OCI-LY1 (cell line): ENCODE results near the gene CLECL1.

Experiments used
- H2AFZ ChIP-seq: fragments of 200-600 bp; sonication (generic), shearing (Covaris generic); 2 replicates; pipeline ENCODE4 v1.6.0; 2014; ENCODE audit warnings: antibody characterized with exemption, mild to moderate bottlenecking, low read length
- H3F3A ChIP-seq: fragments of 200-600 bp; sonication (generic), shearing (Covaris generic); 2 replicates; pipeline ENCODE4 v1.6.0; 2014; ENCODE audit warnings: mild to moderate bottlenecking, antibody characterized with exemption, low read length, moderate library complexity; ENCODE audit not compliant: insufficient read depth
- H3K27ac ChIP-seq: fragments of 200-600 bp; sonication (generic); 2 replicates; pipeline ENCODE4 v1.5.1; 2014; ENCODE audit warnings: low read length, mixed run types, mild to moderate bottlenecking, low read depth; ENCODE audit not compliant: poor library complexity, severe bottlenecking
- H3K27me3 ChIP-seq: fragments of 200-600 bp; sonication (generic); 2 replicates; pipeline ENCODE4 v1.6.0; 2014; ENCODE audit warnings: antibody characterized with exemption, mild to moderate bottlenecking, low read length, moderate library complexity; ENCODE audit not compliant: insufficient read depth
- H3K36me3 ChIP-seq: fragments of 200-600 bp; sonication (generic); 2 replicates; pipeline ENCODE4 v1.6.1; 2014; ENCODE audit warnings: mild to moderate bottlenecking, antibody characterized with exemption, low read length, moderate library complexity, mixed read lengths; ENCODE audit not compliant: insufficient read depth
- H3K4me1 ChIP-seq: fragments of 200-600 bp; sonication (generic); 2 replicates; pipeline ENCODE4 v1.5.1; 2014; ENCODE audit warnings: mild to moderate bottlenecking, low read length, moderate library complexity; ENCODE audit not compliant: insufficient read depth, severe bottlenecking
- H3K4me2 ChIP-seq: fragments of 200-600 bp; sonication (generic), shearing (Covaris generic); 2 replicates; pipeline ENCODE4 v1.6.1; 2014; ENCODE audit warnings: low read length
- H3K4me3 ChIP-seq: fragments of 200-600 bp; sonication (generic); 2 replicates; pipeline ENCODE4 v1.5.1; 2014; ENCODE audit warnings: low read length, low read depth, mild to moderate bottlenecking, mixed read lengths; ENCODE audit not compliant: poor library complexity, severe bottlenecking
- H3K79me2 ChIP-seq: fragments of 200-600 bp; shearing (Covaris generic); 2 replicates; pipeline ENCODE4 v1.6.1; 2016; ENCODE audit warnings: mixed run types, low read length, mixed read lengths; ENCODE audit not compliant: insufficient read depth
- H3K9ac ChIP-seq: fragments of 200-600 bp; sonication (generic), shearing (Covaris generic); 2 replicates; pipeline ENCODE4 v1.6.1; 2014; ENCODE audit warnings: mild to moderate bottlenecking, low read length, mixed read lengths
- H3K9me2 ChIP-seq: fragments of 200-600 bp; sonication (generic), shearing (Covaris generic); 2 replicates; pipeline ENCODE4 v1.6.1; 2014; ENCODE audit warnings: low read depth, mild to moderate bottlenecking, low read length, mixed read lengths
- H3K9me3 ChIP-seq: fragments of 200-600 bp; shearing (Covaris generic); 2 replicates; pipeline ENCODE4 v1.6.1; 2014; ENCODE audit warnings: low read length, mixed read lengths
- H4K20me1 ChIP-seq: fragments of 200-600 bp; sonication (generic), shearing (Covaris generic); 2 replicates; pipeline ENCODE4 v1.6.0; 2016; ENCODE audit warnings: mild to moderate bottlenecking, low read length; ENCODE audit not compliant: insufficient read depth
- EZH2 ChIP-seq: fragments of 200-600 bp; sonication (generic), shearing (Covaris generic); IDR thresholded peaks from 2 replicates; pipeline ENCODE4 v1.8.0; 2017; ENCODE audit warnings: borderline replicate concordance, mixed run types, mild to moderate bottlenecking, antibody characterized with exemption, low read length, moderate library complexity, mixed read lengths
- TF ChIP-seq, protein P1 (sequence below): fragments of 200-600 bp; sonication (generic), shearing (Covaris generic); IDR thresholded peaks from 2 replicates; pipeline ENCODE4 v1.5.1; 2017; ENCODE audit warnings: mild to moderate bottlenecking, antibody characterized with exemption, low read length, moderate library complexity, mixed read lengths

CLECL1 gene

DNA sequence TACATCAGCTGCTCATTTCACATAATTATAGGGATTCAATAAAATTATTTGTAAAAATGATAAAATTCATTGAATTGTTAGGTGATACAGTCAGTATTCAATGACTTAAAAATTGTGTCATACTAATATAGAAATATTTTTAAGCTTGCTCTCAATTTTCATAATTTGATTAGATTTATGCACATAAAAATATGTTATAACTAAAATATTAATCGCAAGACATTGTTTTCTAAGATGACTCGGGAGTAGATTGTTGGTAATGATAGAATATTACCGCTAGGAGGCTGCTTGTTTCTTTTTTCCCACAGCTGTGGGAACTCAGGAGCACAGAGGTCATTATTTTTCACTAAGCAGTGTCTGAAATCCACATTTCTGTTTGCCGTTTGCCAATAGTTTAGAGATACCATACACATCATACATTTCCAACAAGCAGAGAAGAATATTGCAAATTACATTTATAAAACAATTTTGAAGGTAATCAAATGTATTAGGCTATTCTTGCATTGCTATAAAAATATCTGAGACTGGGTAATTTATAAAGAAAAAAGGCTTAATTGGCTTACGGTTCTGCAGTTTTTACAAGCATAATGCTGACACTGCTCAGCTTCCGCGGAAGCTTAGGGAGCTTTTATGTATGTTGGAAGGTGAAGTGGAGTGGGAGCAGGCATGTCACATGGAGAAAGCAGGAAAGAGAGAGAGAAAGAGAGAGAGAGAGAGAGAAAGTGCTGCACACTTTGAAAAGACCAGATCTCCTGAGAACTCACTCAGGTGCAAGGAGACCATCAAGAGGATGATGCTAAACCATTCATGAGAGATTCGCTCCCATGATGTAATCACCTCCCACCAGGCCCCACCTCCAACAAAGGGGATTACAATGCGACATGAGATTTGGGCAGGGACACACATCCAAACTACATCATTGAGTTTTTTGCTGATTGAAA, 18.6 kb upstream of the CLECL1 start:
- H3K79me2 ChIP-seq = no peaks in the 10 kb centered on the region
- no peak overlapping the region for H3K4me2 ChIP-seq
- no peak overlapping the region for H2AFZ ChIP-seq

DNA sequence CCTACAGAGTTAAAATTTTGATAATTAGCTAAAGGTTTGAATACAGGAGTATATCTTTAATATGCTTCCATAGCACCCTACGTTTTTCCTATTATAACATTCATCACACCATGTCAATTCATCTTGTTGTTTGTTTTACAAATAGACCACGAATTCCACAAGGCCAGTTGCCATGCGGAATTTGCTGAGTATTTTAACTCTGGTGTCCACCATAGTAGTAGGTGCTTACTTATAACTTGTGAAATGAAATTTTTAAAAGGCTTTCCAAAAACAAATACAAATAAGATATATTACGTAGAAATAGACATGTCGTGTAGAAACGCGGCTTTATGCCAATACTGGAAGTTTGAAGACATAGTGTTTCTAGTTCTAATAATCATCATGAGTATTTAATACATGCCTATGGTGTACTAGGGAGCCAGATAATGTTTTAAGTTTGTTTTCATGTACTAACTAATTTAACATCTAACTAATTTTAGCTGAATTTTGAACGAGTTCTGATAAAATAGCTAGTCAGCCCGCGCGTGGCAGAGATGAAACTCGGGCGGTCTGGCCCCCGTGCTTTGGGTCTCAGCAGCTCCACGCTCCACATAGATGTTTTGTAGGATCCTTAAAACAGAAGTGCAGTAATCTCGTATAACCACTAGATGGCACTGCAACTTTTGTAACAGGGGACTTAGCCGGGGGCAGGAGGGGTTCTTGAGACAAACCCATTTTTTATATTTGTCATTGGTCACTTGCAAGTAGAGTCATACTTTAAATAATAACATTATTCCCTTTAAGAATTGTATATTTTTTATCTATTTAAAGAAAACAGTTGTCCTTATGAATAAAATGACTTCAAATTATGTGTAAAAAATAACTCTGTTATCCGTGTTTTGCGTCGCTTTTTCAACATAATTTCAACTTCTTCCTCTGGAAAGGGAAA, 17.6 kb upstream of the CLECL1 start:
- Histone ChIP-seq H3K79me2 (no peaks in the 10 kb centered on the region), H4K20me1 (no peaks in the 10 kb centered on the region), H3K27me3 (no peaks in the 10 kb centered on the region), H3K27ac (no peak overlapping the region), H2AFZ (no peak overlapping the region), H3K9ac (no peak overlapping the region), H3K36me3 (peaks cover 15% of the 10 kb centered on the region; the same call in 1 of the 2 replicates), H3K4me2 (peak overlapping the region; percentile 48; the same call in 1 of the 2 replicates), H3K9me2 (no peaks in the 10 kb centered on the region), H3K4me3 (no peak overlapping the region), H3K4me1 (peaks cover 10% of the 10 kb centered on the region), H3F3A (0 out of 2 replicates have a peak, but pooled peaks cover 4% of the 10 kb centered on the region), H3K9me3 (no peaks in the 10 kb centered on the region)
- TF ChIP-seq, protein P1, sequence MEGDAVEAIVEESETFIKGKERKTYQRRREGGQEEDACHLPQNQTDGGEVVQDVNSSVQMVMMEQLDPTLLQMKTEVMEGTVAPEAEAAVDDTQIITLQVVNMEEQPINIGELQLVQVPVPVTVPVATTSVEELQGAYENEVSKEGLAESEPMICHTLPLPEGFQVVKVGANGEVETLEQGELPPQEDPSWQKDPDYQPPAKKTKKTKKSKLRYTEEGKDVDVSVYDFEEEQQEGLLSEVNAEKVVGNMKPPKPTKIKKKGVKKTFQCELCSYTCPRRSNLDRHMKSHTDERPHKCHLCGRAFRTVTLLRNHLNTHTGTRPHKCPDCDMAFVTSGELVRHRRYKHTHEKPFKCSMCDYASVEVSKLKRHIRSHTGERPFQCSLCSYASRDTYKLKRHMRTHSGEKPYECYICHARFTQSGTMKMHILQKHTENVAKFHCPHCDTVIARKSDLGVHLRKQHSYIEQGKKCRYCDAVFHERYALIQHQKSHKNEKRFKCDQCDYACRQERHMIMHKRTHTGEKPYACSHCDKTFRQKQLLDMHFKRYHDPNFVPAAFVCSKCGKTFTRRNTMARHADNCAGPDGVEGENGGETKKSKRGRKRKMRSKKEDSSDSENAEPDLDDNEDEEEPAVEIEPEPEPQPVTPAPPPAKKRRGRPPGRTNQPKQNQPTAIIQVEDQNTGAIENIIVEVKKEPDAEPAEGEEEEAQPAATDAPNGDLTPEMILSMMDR = peak; percentile 63
- no peak for TF ChIP-seq EZH2

More for the DNA sequence above, 18.6 kb upstream of the CLECL1 start:
- no peak for TF ChIP-seq EZH2
- TF ChIP-seq, protein P1 = peak; percentile 35
- H3K9ac ChIP-seq = no peak overlapping the region
- H3K9me2 ChIP-seq = no peaks in the 10 kb centered on the region
- peaks cover 10% of the 10 kb centered on the region for H3K4me1 ChIP-seq
- peaks cover 17% of the 10 kb centered on the region; the same call in 1 of the 2 replicates for H3K36me3 ChIP-seq
- H3K9me3 ChIP-seq = no peaks in the 10 kb centered on the region
- no peaks in the 10 kb centered on the region for H4K20me1 ChIP-seq
- H3F3A ChIP-seq = 0 out of 2 replicates have a peak, but pooled peaks cover 4% of the 10 kb centered on the region
- H3K27me3 ChIP-seq = no peaks in the 10 kb centered on the region
- no peak overlapping the region for H3K27ac ChIP-seq
- no peak overlapping the region for H3K4me3 ChIP-seq

DNA sequence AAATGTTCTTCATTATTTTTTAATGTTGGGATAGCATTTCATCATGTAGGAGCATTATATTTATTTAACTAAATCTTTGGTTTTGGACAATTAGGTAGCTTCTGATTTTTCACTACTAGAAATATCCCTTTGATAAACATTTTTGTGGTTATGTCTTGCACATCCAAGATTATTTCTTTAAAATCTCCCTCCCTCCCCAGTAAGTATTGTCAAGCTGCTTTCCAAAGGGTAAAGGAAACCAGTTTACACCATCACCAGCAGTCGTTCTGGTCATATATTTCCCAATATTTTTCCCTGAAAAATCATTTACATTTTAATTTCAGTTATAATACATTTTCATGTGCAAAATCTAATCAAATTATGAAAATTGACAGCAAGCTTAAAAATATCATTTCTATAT, 16.7 kb upstream of the CLECL1 start:
- Histone ChIP-seq H3K4me1 (peaks cover 19% of the 10 kb centered on the region), H3K27me3 (no peaks in the 10 kb centered on the region), H3K27ac (no peak overlapping the region), H4K20me1 (no peaks in the 10 kb centered on the region), H3F3A (0 out of 2 replicates have a peak, but pooled peaks cover 2% of the 10 kb centered on the region), H3K36me3 (peaks cover 10% of the 10 kb centered on the region; the same call in 1 of the 2 replicates), H3K9ac (no peak overlapping the region), H3K9me3 (no peaks in the 10 kb centered on the region), H3K9me2 (no peaks in the 10 kb centered on the region), H3K4me3 (no peak overlapping the region), H2AFZ (no peak overlapping the region), H3K4me2 (no peak overlapping the region), H3K79me2 (no peaks in the 10 kb centered on the region)
- TF ChIP-seq, protein P1 = no peak
- no peak for TF ChIP-seq EZH2
